ENCODE measurements around the gene OR9G4. TPM values are rescaled to one million over a fixed set of nuclear protein-coding genes. Genes with fewer than 3 reads are reported as not detected.

OR9G4 gene
- total RNA-seq, 2 experiments from 2014 or later: not detected

- Mint-ChIP-seq H3K9me3 (peaks cover 19% of the 10 kb centered on the region), H3K4me1 (ENCODE audit: low read depth) (no peaks in the 10 kb centered on the region), H3K36me3 (ENCODE audit: low read depth) (no peaks in the 10 kb centered on the region), H3K4me3 (no peak overlapping the region), H3K27me3 (no peaks in the 10 kb centered on the region), H3K27ac (no peak overlapping the region)
- Histone ChIP-seq H3K27me3 (ENCODE audit: control insufficient read depth in 1 of 2, insufficient read depth in 2 of 2, low read length in 2 of 2) (no peaks in the 10 kb centered on the region), H3K4me3 (ENCODE audit: low read length) (no peak overlapping the region), H3K36me3 (ENCODE audit: insufficient read depth, low read length) (no peaks in the 10 kb centered on the region), H3K9me3 (ENCODE audit: control insufficient read depth in 1 of 2, insufficient read depth in 1 of 2, low read length in 2 of 2) (no peaks in the 10 kb centered on the region), H3K4me1 (ENCODE audit: insufficient read depth, low read length) (no peaks in the 10 kb centered on the region), H3K27ac (ENCODE audit: low read depth in 1 of 2, low read length in 2 of 2) (no peak overlapping the region)
- CTCF ChIA-PET: no interaction called here
- DNase-seq (no peak), ATAC-seq (ENCODE audit: poor library complexity) (no peak)
- POLR2A ChIA-PET: no interaction called here
- intact Hi-C loops (cut with DNase I, micrococcal nuclease): no loop called here
- no peak for TF ChIP-seq CTCF (IDR thresholded peaks at IDR 0.05)
Observed at GRCh38 chr11:56720513-56720912, 28.0 kb downstream of the OR9G4 start.

GRCh38 chr11:56716379-56716854 lies 32.1 kb downstream of the OR9G4 start:
- no peaks in the 10 kb centered on the region for H3K4me1 Mint-ChIP-seq (ENCODE audit: low read depth)
- TF ChIP-seq CTCF (IDR thresholded peaks at IDR 0.05): no peak
- H3K4me3 ChIP-seq (ENCODE audit: low read length): no peak overlapping the region
- H3K27me3 ChIP-seq (ENCODE audit: control insufficient read depth in 1 of 2, insufficient read depth in 2 of 2, low read length in 2 of 2): no peaks in the 10 kb centered on the region
- ChIA-PET CTCF (no interaction called here), POLR2A (no interaction called here)
- H3K27me3 Mint-ChIP-seq: no peaks in the 10 kb centered on the region
- H3K9me3 ChIP-seq (ENCODE audit: control insufficient read depth in 1 of 2, insufficient read depth in 1 of 2, low read length in 2 of 2): peaks cover 0 to 3% of the 10 kb centered on the region in 2 experiments
- no peaks in the 10 kb centered on the region for H3K36me3 ChIP-seq (ENCODE audit: insufficient read depth, low read length)
- intact Hi-C loops (cut with DNase I, micrococcal nuclease): no loop called here
- no peak for DNase-seq
- no peak overlapping the region for H3K4me3 Mint-ChIP-seq
- H3K9me3 Mint-ChIP-seq: peaks cover 16% of the 10 kb centered on the region
- no peak for ATAC-seq (ENCODE audit: poor library complexity)
- H3K27ac Mint-ChIP-seq: no peak overlapping the region
- no peaks in the 10 kb centered on the region for H3K4me1 ChIP-seq (ENCODE audit: insufficient read depth, low read length)
- H3K27ac ChIP-seq (ENCODE audit: low read depth in 1 of 2, low read length in 2 of 2): no peak overlapping the region
- H3K36me3 Mint-ChIP-seq (ENCODE audit: low read depth): no peaks in the 10 kb centered on the region

GRCh38 chr11:56714206-56714605 lies 34.3 kb downstream of the OR9G4 start:
- intact Hi-C loops (cut with DNase I, micrococcal nuclease): no loop called here
- H3K9me3 Mint-ChIP-seq: peaks cover 19% of the 10 kb centered on the region
- H3K4me3 Mint-ChIP-seq: no peak overlapping the region
- ChIA-PET POLR2A (no interaction called here), CTCF (no interaction called here)
- H3K36me3 Mint-ChIP-seq (ENCODE audit: low read depth): no peaks in the 10 kb centered on the region
- no peaks in the 10 kb centered on the region for H3K27me3 Mint-ChIP-seq
- DNase-seq (no peak), ATAC-seq (ENCODE audit: poor library complexity) (no peak)
- H3K27ac ChIP-seq (ENCODE audit: low read depth in 1 of 2, low read length in 2 of 2): no peak overlapping the region
- no peak for TF ChIP-seq CTCF (IDR thresholded peaks at IDR 0.05)
- no peaks in the 10 kb centered on the region for H3K27me3 ChIP-seq (ENCODE audit: control insufficient read depth in 1 of 2, insufficient read depth in 2 of 2, low read length in 2 of 2)
- no peaks in the 10 kb centered on the region for H3K4me1 ChIP-seq (ENCODE audit: insufficient read depth, low read length)
- peaks cover 0 to 3% of the 10 kb centered on the region in 2 experiments for H3K9me3 ChIP-seq (ENCODE audit: control insufficient read depth in 1 of 2, insufficient read depth in 1 of 2, low read length in 2 of 2)
- H3K36me3 ChIP-seq (ENCODE audit: insufficient read depth, low read length): no peaks in the 10 kb centered on the region
- no peak overlapping the region for H3K4me3 ChIP-seq (ENCODE audit: low read length)
- H3K27ac Mint-ChIP-seq: no peak overlapping the region
- H3K4me1 Mint-ChIP-seq (ENCODE audit: low read depth): no peaks in the 10 kb centered on the region

Measured in CD4-positive, alpha-beta T cell (primary cell).